H1 (cell line): ENCODE results near the gene EPS8L1. TPM values are rescaled to one million over a fixed set of nuclear protein-coding genes. Genes with fewer than 3 reads are reported as not detected.

Experiments used
- BCL11A ChIP-seq, 2 experiments: IDR thresholded peaks; one replicate each; pipeline ENCODE4 v1.6.1; 2011; ENCODE audit warnings: low read depth in 2 of 2, low read length in 2 of 2, mild to moderate bottlenecking in 2 of 2
- CBX5 ChIP-seq: fragments of 300-800, 300-1000 bp; sonication (generic); IDR thresholded peaks from 2 replicates; pipeline ENCODE4 v1.7.1; 2016; ENCODE audit warnings: antibody characterized with exemption, low read length, low read depth
- CHD2 ChIP-seq: IDR thresholded peaks from 2 replicates; pipeline ENCODE4 v1.6.1; 2012; ENCODE audit warnings: low read length, improper control_type of control experiment
- CTBP2 ChIP-seq: IDR thresholded peaks from 2 replicates; pipeline ENCODE4 v1.7.0; 2011; ENCODE audit warnings: borderline replicate concordance, mild to moderate bottlenecking, moderate library complexity, mixed read lengths, low read length; ENCODE audit not compliant: insufficient read depth, insufficient read length
- CTCF ChIP-seq, 3 experiments: IDR thresholded peaks; 1 replicate in 2 of 3; 2 replicates in 1 of 3; pipeline versions ENCODE4 v1.5.1 to v1.6.1; 2011; ENCODE audit warnings: low read length in 3 of 3, mild to moderate bottlenecking in 3 of 3, inconsistent platforms in 2 of 3, low read depth in 1 of 3, moderate library complexity in 1 of 3; ENCODE audit not compliant: insufficient read depth in 1 of 3; ENCODE audit errors: control extremely low read depth in 1 of 3
- KDM1A ChIP-seq: fragments of 200-600, 300-600 bp; sonication (generic); IDR thresholded peaks from 2 replicates; pipeline ENCODE4 v1.7.1; 2016; ENCODE audit warnings: mild to moderate bottlenecking, low read length, borderline replicate concordance
- KDM4A ChIP-seq: IDR thresholded peaks from one replicate; pipeline ENCODE4 v1.7.1; 2012; ENCODE audit warnings: low read depth, mild to moderate bottlenecking, moderate library complexity, low read length, inconsistent platforms; ENCODE audit not compliant: severe bottlenecking
- PHF8 ChIP-seq: fragments of 200-600 bp; sonication (generic); conservative IDR thresholded peaks from 2 replicates; pipeline ENCODE4 v1.7.1; 2012; ENCODE audit warnings: low read depth, mild to moderate bottlenecking, inconsistent platforms, low read length, moderate library complexity
- POLR2A ChIP-seq, 2 experiments: IDR thresholded peaks; 1 replicate in 1 of 2; 2 replicates in 1 of 2; pipeline ENCODE4 v1.6.1; 2011; ENCODE audit warnings: low read depth in 2 of 2, low read length in 2 of 2, mild to moderate bottlenecking in 2 of 2; ENCODE audit errors: control extremely low read depth in 1 of 2
- POLR2AphosphoS5 ChIP-seq: IDR thresholded peaks from 2 replicates; pipeline ENCODE4 v1.6.1; 2011; ENCODE audit warnings: low read depth, low read length
- RXRA ChIP-seq: IDR thresholded peaks from 2 replicates; pipeline ENCODE4 v1.6.1; 2011; ENCODE audit warnings: low read depth, mild to moderate bottlenecking, low read length, moderate library complexity; ENCODE audit not compliant: insufficient read depth
- polyA plus RNA-seq, 7 experiments: library from polyadenylated mRNA; depleted of rRNA in 3 of 7; stranded (reverse) in 5 of 7; unstranded in 2 of 7; fragments of >200 nt in 5 of 7; fragments of 200-250 nt in 2 of 7; gene quantifications; 1 replicate in 5 of 7; 2 replicates in 1 of 7; 4 replicates in 1 of 7; pipeline versions ENCODE4 v1.2.1 to v1.2.3, GENCODE V29; 2011 to 2013; ENCODE audit warnings: missing spikeins in 2 of 7, mixed read lengths in 2 of 7
- total RNA-seq: library from RNA; stranded (reverse); fragmentation: NEBNext Ultra II Directional; extraction: Animal tissue kit (Norgen Biotek cat#: 25700); gene quantifications from 2 replicates; pipeline ENCODE4 v1.2.1, GENCODE V29; 2021

The EPS8L1 gene
- total and polyA plus RNA-seq, 2 of the 8 experiments (the other 6 are each of a cell fraction or from before 2014, with no cell fraction given) = 19.8 to 30.2 TPM

- no peak for TF ChIP-seq CTCF (IDR thresholded peaks at IDR 0.05; ENCODE audit: control extremely low read depth in 1 of 3, insufficient read depth in 1 of 3, low read depth in 1 of 3, low read length in 3 of 3)
- TF ChIP-seq PHF8 = peak; percentile 54; the same call in 1 of the 2 replicates
- no peak; the same call in 1 of the 2 replicates for TF ChIP-seq POLR2AphosphoS5
- no peak for TF ChIP-seq BCL11A (IDR thresholded peaks at IDR 0.05; ENCODE audit: low read depth in 2 of 2, low read length in 2 of 2)
- peak; percentile 88 for TF ChIP-seq KDM4A
- no peak for TF ChIP-seq CBX5
- 0 out of 2 replicates have a peak, but pooled peaks have one; percentile 88 for TF ChIP-seq RXRA
- peak in 1 of 2 experiments; percentile 62; a peak in 2 of 3 replicates for TF ChIP-seq POLR2A (IDR thresholded peaks at IDR 0.05; ENCODE audit: control extremely low read depth in 1 of 2, low read depth in 2 of 2, low read length in 2 of 2)
- TF ChIP-seq KDM1A = no peak
- no peak for TF ChIP-seq CTBP2
- no peak; the same call in 1 of the 2 replicates for TF ChIP-seq CHD2
Measured at GRCh38 chr19:55118401-55118991, 42.8 kb downstream of the EPS8L1 start (continued).
